T-cell (primary cell): ENCODE results near the gene HIPK2. TPM values are rescaled to one million over a fixed set of nuclear protein-coding genes. Genes with fewer than 3 reads are reported as not detected.

Experiments
- ATAC-seq, 4 experiments: fragments of 200-7000 bp in 3 of 4; fragments of 150-1000 bp in 1 of 4; cut with Tn5 transposase; replicated peaks in 1 of 4; 1 replicate in 3 of 4; 2 replicates in 1 of 4; pipeline ENCODE4 v1.10.0; 2021; ENCODE audit warnings: moderate library complexity in 3 of 4, mild to moderate bottlenecking in 2 of 4, moderate number of reproducible peaks in 1 of 4
- CTCF ChIA-PET, 2 donors: fragments of 300-600 bp; sonication (Branson Sonifier 250); formaldehyde crosslinking; loops; one replicate each; lab custom pipeline; 2022; ENCODE audit warnings: antibody characterized with exemption in 2 of 2; lab: Charles Lee
- POLR2A ChIA-PET, 2 donors: fragments of 300-600 bp; sonication (Branson Sonifier 250); formaldehyde crosslinking; loops; one replicate each; lab custom pipeline; 2022; ENCODE audit warnings: antibody characterized with exemption in 2 of 2; lab: Charles Lee
- DNase-seq, 35 experiments: peaks; one replicate each; pipeline versions ENCODE4 v3.0.0 to v3.0.0-alpha.2; 2013 to 2023
- H3K27ac ChIP-seq: one replicate; pipeline ENCODE4 v1.5.1; 2013; ENCODE audit warnings: low read length
- H3K27me3 ChIP-seq, 2 experiments: replicated peaks in 1 of 2; 1 replicate in 1 of 2; 2 replicates in 1 of 2; pipeline versions ENCODE4 v1.6.1 to v1.7.0; 2013; ENCODE audit warnings: low read length in 1 of 2, mixed read lengths in 1 of 2; ENCODE audit not compliant: control insufficient read depth in 2 of 2, insufficient read depth in 2 of 2; ENCODE audit errors: extremely low read depth in 1 of 2
- H3K36me3 ChIP-seq, 2 donors: 1 replicate in 1 of 2; 2 replicates in 1 of 2; pipeline versions ENCODE4 v1.6.1 to v1.7.0; 2013; ENCODE audit warnings: low read length in 1 of 2; ENCODE audit not compliant: control insufficient read depth in 2 of 2, insufficient read depth in 1 of 2; ENCODE audit errors: extremely low read depth in 1 of 2
- H3K4me1 ChIP-seq, 2 experiments: 1 replicate in 1 of 2; 2 replicates in 1 of 2; pipeline versions ENCODE4 v1.6.1 to v1.7.0; 2013; ENCODE audit warnings: low read length in 2 of 2, mixed read lengths in 1 of 2; ENCODE audit not compliant: insufficient read depth in 2 of 2, control insufficient read depth in 1 of 2; ENCODE audit errors: extremely low read depth in 1 of 2
- H3K4me3 ChIP-seq, 2 donors: 1 replicate in 1 of 2; 2 replicates in 1 of 2; pipeline versions ENCODE4 v1.5.1 to v1.7.0; 2013; ENCODE audit warnings: mild to moderate bottlenecking in 2 of 2, low read length in 1 of 2, moderate library complexity in 1 of 2; ENCODE audit not compliant: control insufficient read depth in 1 of 2; ENCODE audit errors: extremely low read depth in 1 of 2
- H3K9me3 ChIP-seq: 2 replicates; pipeline ENCODE4 v1.7.0; 2013
- H3K27ac Mint-ChIP-seq, 2 donors: one replicate each; pipeline ENCODE4 v1.8.0; 2020 to 2021; ENCODE audit warnings: mild to moderate bottlenecking in 2 of 2, mixed read lengths in 2 of 2
- H3K27me3 Mint-ChIP-seq, 2 donors: one replicate each; pipeline ENCODE4 v1.8.0; 2021 to 2022; ENCODE audit warnings: mixed read lengths in 2 of 2
- H3K36me3 Mint-ChIP-seq: one replicate; pipeline ENCODE4 v1.8.0; 2021; ENCODE audit warnings: mixed read lengths
- H3K4me1 Mint-ChIP-seq, 3 donors: one replicate each; pipeline ENCODE4 v1.8.0; 2020 to 2022; ENCODE audit warnings: mixed read lengths in 3 of 3, mild to moderate bottlenecking in 1 of 3
- H3K4me3 Mint-ChIP-seq, 3 donors: one replicate each; pipeline ENCODE4 v1.8.0; 2020 to 2022; ENCODE audit warnings: mild to moderate bottlenecking in 3 of 3, mixed read lengths in 3 of 3, moderate library complexity in 3 of 3
- H3K9me3 Mint-ChIP-seq, 3 donors: one replicate each; pipeline ENCODE4 v1.8.0; 2020 to 2022; ENCODE audit warnings: mixed read lengths in 3 of 3
- WGBS: methylation state at CpG from one replicate; pipeline ENCODE4 v1.1.5; 2013; ENCODE audit warnings: missing lambda C conversion rate; ENCODE audit not compliant: insufficient coverage; 5-methylcytosine and 5-hydroxymethylcytosine counted together
- total RNA-seq, 35 experiments: library from RNA in 6 of 35; stranded (reverse) in 6 of 35; fragments of 120-200 nt in 1 of 35; gene quantifications; one replicate each; pipeline versions ENCODE4 v1.2.1 to v1.2.4 and lab custom pipeline; 2013 to 2026

Gene HIPK2
- total RNA-seq, 5 donors from 2014 or later (not counting 1 experiment from before 2014, with no cell fraction given): 32.7 to 34.5 (median 33.5) TPM

DNA sequence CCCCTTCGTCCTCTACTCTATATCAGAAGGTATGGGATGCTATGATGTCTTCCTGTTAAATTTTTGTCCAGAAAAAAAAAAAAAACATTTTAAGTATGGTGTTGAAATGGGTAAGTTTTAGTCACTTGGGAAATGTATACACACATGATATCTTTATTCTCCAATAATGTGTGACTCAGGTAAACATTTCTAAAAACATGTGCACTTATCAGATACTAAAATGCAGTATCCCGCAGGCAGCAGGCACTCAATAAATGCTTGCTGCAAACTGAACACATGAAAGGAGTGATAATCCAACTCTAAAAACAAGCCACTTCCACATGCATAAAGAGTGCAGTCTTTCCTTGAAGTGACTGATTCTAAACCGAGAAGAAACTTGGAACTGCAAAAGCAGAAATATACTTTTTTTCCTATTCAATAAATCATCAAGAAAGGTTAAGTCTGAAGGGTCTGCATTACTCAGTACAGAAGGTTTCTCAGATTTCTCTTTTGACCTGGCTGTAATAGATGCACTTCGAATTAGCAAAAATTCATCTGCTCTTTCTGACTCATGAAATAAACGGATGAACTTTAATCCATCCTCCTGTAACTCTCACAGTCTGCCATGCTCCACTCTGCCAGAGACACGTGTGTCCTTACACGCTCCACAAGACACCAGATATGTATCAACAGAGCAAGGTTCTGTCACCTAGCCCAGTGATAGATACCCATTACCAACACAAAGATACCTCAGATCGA lies 84.0 kb downstream of the HIPK2 start:
- ChIA-PET POLR2A (no interaction called here), CTCF (no interaction called here)
- DNase-seq (no peak), ATAC-seq (no peak)
- H3K36me3 ChIP-seq: peaks cover 9 to 16% of the 10 kb centered on the region in 2 donors
- Mint-ChIP-seq H3K4me1 (peaks cover 26 to 38% (median 29%) of the 10 kb centered on the region in 3 donors), H3K9me3 (no peaks in the 10 kb centered on the region), H3K27me3 (no peaks in the 10 kb centered on the region), H3K27ac (no peak overlapping the region), H3K4me3 (no peak overlapping the region), H3K36me3 (peaks cover 50% of the 10 kb centered on the region)
- H3K4me3 ChIP-seq: no peak overlapping the region
- peaks cover 6 to 8% of the 10 kb centered on the region in 2 experiments for H3K4me1 ChIP-seq
- H3K9me3 ChIP-seq: no peaks in the 10 kb centered on the region
- WGBS: 93% methylated on average over 2 of the region's 8 CpGs
- H3K27me3 ChIP-seq: no peaks in the 10 kb centered on the region
- no peak overlapping the region for H3K27ac ChIP-seq

DNA sequence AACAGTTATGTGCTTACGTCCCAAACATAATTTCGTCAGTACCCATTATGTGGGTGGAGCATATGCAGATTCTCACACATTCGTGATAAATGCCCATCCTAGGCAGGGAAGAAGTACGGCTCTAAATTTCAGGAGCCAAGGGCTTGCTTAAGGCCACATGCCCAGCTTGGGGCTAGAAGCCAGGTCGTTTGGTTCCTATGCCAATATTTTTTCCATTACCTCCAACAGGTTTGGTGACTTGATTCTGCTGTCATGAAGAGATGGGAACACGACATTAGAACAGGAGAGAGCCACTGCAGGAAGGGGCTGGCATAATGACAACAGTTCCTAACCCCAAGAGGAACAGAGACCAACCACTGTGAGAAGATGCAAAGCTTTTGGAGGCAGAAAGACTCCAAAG lies 85.1 kb downstream of the HIPK2 start:
- H3K36me3 Mint-ChIP-seq: peaks cover 50% of the 10 kb centered on the region
- H3K9me3 ChIP-seq: no peaks in the 10 kb centered on the region
- H3K4me3 ChIP-seq: no peak overlapping the region
- H3K27ac ChIP-seq: no peak overlapping the region
- H3K36me3 ChIP-seq: peaks cover 9 to 12% of the 10 kb centered on the region in 2 donors
- no peaks in the 10 kb centered on the region for H3K9me3 Mint-ChIP-seq
- ChIA-PET POLR2A (no interaction called here), CTCF (interaction anchor here in 1 of 2 donors (1.6 kb wide), 1 partner anchor 47 kb away, joined by 4 read pairs; no protein-coding TSS in a partner anchor)
- no peak for ATAC-seq
- peaks cover 25 to 36% (median 25%) of the 10 kb centered on the region in 3 donors for H3K4me1 Mint-ChIP-seq
- H3K27me3 ChIP-seq: no peaks in the 10 kb centered on the region
- peaks cover 6 to 8% of the 10 kb centered on the region in 2 experiments for H3K4me1 ChIP-seq
- no peak overlapping the region for H3K27ac Mint-ChIP-seq
- no CpG with 5 or more reads among the region's 6 CpGs for WGBS
- H3K27me3 Mint-ChIP-seq: no peaks in the 10 kb centered on the region
- no peak for DNase-seq
- no peak overlapping the region for H3K4me3 Mint-ChIP-seq

DNA sequence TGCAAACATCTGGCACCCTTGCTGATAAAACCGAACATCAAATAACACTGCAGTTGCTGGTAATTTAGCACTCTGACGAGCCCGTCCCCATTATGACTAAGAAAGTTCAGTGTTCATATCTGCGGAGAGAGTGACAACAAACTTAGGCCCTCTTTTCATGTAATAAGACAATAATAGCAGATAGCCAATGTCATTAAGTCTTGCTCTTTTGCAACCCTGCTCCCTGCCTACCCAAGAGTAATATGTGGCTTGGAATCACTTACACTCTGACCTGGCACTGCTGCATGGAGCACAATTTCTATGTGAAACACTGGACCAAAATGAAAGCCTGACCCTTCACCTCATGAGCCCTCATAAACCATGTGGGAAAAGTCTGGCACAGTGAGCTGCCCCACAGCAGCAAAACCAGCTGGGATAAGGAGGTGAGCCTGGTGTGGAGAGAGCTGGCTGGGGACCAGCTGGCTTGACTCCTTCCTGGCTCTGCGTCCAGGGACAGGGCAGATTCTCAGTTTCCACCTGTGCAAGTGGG lies 86.5 kb downstream of the HIPK2 start:
- Histone ChIP-seq H3K4me3 (no peak overlapping the region), H3K4me1 (no peaks in the 10 kb centered on the region), H3K27ac (no peak overlapping the region), H3K27me3 (no peaks in the 10 kb centered on the region), H3K36me3 (peaks cover 9 to 12% of the 10 kb centered on the region in 2 donors), H3K9me3 (no peaks in the 10 kb centered on the region)
- ChIA-PET CTCF (interaction anchor here (0.7 to 1.6 kb wide), 2 partner anchors 45 to 46 kb away, joined by 4 read pairs; no protein-coding TSS in a partner anchor), POLR2A (no interaction called here)
- Mint-ChIP-seq H3K27ac (no peak overlapping the region), H3K36me3 (peaks cover 59% of the 10 kb centered on the region), H3K4me3 (no peak overlapping the region), H3K4me1 (peaks cover 14 to 27% (median 18%) of the 10 kb centered on the region in 3 donors), H3K27me3 (no peaks in the 10 kb centered on the region), H3K9me3 (peaks cover 4 to 6% (median 5%) of the 10 kb centered on the region in 3 donors)
- DNase-seq (no peak), ATAC-seq (no peak)
- WGBS: 100% methylated on average over 3 of the region's 5 CpGs

DNA sequence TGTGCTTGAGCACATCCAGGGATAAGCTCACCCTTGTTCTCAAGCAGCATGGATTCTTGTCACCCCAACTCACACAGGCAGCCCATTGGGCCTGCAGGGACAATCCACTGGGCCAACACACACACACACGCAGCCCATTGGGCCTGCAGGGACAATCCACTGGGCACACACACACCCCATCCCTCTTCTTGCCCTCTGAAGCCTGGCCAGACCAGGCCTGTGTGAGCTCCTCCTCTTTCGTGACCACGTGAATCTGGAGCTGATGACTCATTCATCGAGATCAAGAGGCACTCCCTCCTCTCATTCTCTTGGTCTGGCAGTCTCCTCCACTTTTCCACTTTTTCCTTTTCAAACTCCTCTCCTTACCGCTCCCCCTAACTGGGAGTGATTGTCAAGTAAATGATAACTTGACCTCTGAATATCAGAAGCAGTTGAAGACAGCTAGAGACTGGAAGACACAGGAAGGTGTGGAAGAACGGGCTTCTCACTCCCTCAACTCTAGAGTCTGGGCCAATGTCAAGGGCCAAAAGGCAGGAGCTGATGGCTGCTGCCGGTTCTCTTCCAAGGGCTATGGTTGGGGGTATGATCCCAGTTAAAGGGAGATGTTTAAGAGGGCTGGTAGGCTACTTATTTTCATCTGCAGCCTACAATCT lies 89.7 kb downstream of the HIPK2 start:
- no peak overlapping the region for H3K4me3 Mint-ChIP-seq
- 70% methylated on average over 3 of the region's 7 CpGs for WGBS
- ATAC-seq: no peak
- Histone ChIP-seq H3K27me3 (no peaks in the 10 kb centered on the region), H3K4me3 (no peak overlapping the region), H3K4me1 (peaks cover 0 to 5% of the 10 kb centered on the region in 2 experiments), H3K9me3 (no peaks in the 10 kb centered on the region), H3K36me3 (peaks cover 9 to 12% of the 10 kb centered on the region in 2 donors), H3K27ac (no peak overlapping the region)
- no peak overlapping the region for H3K27ac Mint-ChIP-seq
- H3K27me3 Mint-ChIP-seq: no peaks in the 10 kb centered on the region
- peaks cover 21 to 22% (median 22%) of the 10 kb centered on the region in 3 donors for H3K4me1 Mint-ChIP-seq
- ChIA-PET CTCF (no interaction called here), POLR2A (no interaction called here)
- peaks cover 7 to 11% (median 10%) of the 10 kb centered on the region in 3 donors for H3K9me3 Mint-ChIP-seq
- peaks cover 55% of the 10 kb centered on the region for H3K36me3 Mint-ChIP-seq
- DNase-seq: no peak

DNA sequence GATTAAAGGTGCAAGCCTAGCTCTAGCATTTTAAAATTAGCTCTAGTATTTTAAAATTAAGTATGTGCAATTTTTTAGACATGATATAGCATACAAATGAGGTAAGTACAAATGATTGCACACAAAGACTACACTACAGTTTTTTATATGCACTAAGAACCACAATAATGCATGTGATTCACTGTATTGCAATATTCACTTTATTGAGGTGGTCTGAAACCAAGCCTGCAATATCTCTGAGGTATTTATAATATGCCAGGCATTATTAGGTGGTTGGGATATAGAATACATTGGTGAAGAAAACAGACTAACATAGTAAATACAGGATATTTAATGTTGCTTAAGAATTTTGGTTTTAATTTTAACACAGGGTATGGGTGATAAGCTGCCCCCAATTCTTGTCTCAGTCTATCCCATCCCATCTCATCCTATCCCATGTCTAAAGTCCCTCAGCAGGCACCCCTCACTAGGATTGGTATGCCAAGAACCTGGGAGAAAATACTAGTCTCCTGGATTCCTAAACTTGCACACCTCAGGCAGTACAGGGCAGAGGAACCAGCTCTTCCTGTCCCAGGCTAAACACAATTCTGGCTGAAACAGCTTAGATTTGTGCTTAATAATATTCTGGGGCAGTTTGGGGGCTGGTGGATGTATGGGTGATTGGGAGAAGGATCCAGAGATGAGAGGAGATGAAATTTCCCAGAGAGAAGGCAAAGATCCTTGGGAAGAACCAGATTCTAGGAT lies 90.4 kb downstream of the HIPK2 start:
- Histone ChIP-seq H3K36me3 (peaks cover 9 to 12% of the 10 kb centered on the region in 2 donors), H3K4me3 (no peak overlapping the region), H3K27ac (no peak overlapping the region), H3K9me3 (no peaks in the 10 kb centered on the region), H3K27me3 (no peaks in the 10 kb centered on the region), H3K4me1 (peaks cover 3 to 12% of the 10 kb centered on the region in 2 experiments)
- Mint-ChIP-seq H3K27ac (no peak overlapping the region), H3K36me3 (peaks cover 55% of the 10 kb centered on the region), H3K4me3 (no peak overlapping the region), H3K9me3 (peaks cover 7 to 11% (median 10%) of the 10 kb centered on the region in 3 donors), H3K27me3 (no peaks in the 10 kb centered on the region), H3K4me1 (peaks cover 28 to 29% (median 29%) of the 10 kb centered on the region in 3 donors)
- ATAC-seq (no peak), DNase-seq (no peak)
- POLR2A ChIA-PET: interaction anchor here in 1 of 2 donors (0.6 kb wide), 1 partner anchor 606 kb away, joined by 3 read pairs; no protein-coding TSS in a partner anchor
- CTCF ChIA-PET: no interaction called here
